ENCODE results near the gene ZSWIM1. TPM values are rescaled to one million over a fixed set of nuclear protein-coding genes. Genes with fewer than 3 reads are reported as not detected.
A peak's percentile ranks its signal among the peaks of the same experiment; 100 is the strongest.

Gene ZSWIM1
- total RNA-seq, 1 donor from 2014 or later = 15.1 TPM

- H3K27ac Mint-ChIP-seq = peak overlapping the region; percentile 90
- DNase-seq (ENCODE audit: low spot score, unreplicated experiment) = peak; percentile 91
- TF ChIP-seq, protein P1, sequence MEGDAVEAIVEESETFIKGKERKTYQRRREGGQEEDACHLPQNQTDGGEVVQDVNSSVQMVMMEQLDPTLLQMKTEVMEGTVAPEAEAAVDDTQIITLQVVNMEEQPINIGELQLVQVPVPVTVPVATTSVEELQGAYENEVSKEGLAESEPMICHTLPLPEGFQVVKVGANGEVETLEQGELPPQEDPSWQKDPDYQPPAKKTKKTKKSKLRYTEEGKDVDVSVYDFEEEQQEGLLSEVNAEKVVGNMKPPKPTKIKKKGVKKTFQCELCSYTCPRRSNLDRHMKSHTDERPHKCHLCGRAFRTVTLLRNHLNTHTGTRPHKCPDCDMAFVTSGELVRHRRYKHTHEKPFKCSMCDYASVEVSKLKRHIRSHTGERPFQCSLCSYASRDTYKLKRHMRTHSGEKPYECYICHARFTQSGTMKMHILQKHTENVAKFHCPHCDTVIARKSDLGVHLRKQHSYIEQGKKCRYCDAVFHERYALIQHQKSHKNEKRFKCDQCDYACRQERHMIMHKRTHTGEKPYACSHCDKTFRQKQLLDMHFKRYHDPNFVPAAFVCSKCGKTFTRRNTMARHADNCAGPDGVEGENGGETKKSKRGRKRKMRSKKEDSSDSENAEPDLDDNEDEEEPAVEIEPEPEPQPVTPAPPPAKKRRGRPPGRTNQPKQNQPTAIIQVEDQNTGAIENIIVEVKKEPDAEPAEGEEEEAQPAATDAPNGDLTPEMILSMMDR (IDR thresholded peaks at IDR 0.05; ENCODE audit: unreplicated experiment) = no peak
- H3K4me3 Mint-ChIP-seq (ENCODE audit: low read depth) = peak overlapping the region; percentile 71
- peaks cover 2% of the 10 kb centered on the region for H3K4me1 Mint-ChIP-seq (ENCODE audit: low read depth)
- peaks cover 3% of the 10 kb centered on the region for H3K27me3 Mint-ChIP-seq
- peaks cover 4% of the 10 kb centered on the region for H3K36me3 Mint-ChIP-seq (ENCODE audit: insufficient read depth)
- H3K9me3 Mint-ChIP-seq (ENCODE audit: low read depth) = no peaks in the 10 kb centered on the region
These were observed 29.9 kb downstream of the ZSWIM1 start for GRCh38 chr20:45910670-45911485.

GRCh38 chr20:45911486-45912343 lies 30.7 kb downstream of the ZSWIM1 start, which contains the start of gene PLTP:
Gene PLTP (minus strand): TSS chr20:45912155. CDS start chr20:45911452, 703 bp downstream.
- DNase-seq (ENCODE audit: low spot score, unreplicated experiment) = peak; percentile 50
- Mint-ChIP-seq H3K27me3 (peaks cover 3% of the 10 kb centered on the region), H3K27ac (peak within 1 kb of the TSS; percentile 90), H3K4me3 (ENCODE audit: low read depth) (peak within 1 kb of the TSS; percentile 73), H3K9me3 (ENCODE audit: low read depth) (no peaks in the 10 kb centered on the region), H3K4me1 (ENCODE audit: low read depth) (peaks cover 2% of the 10 kb centered on the region), H3K36me3 (ENCODE audit: insufficient read depth) (peaks cover 4% of the 10 kb centered on the region)
- TF ChIP-seq, protein P1 (IDR thresholded peaks at IDR 0.05; ENCODE audit: unreplicated experiment) = no peak

DNA sequence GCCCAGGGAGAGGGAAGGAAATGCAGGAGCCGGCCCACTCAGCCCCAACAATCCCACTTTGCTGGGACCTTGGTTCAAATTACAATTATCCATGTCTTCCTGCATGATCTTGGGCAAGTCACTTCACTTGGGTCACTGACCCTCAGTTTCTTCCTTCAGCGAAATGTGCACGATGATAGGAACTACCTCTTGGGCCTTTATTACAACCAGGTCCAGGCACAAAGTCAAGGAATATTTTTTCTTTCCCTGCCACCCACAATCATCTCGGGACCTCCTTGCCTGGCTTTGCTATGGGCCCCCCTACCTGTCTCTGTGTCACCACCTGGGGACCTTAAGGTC lies 31.3 kb downstream of the ZSWIM1 start:
- Mint-ChIP-seq H3K4me1 (ENCODE audit: low read depth) (peaks cover 2% of the 10 kb centered on the region), H3K36me3 (ENCODE audit: insufficient read depth) (peaks cover 2% of the 10 kb centered on the region), H3K27ac (no peak overlapping the region), H3K27me3 (peaks cover 3% of the 10 kb centered on the region), H3K9me3 (ENCODE audit: low read depth) (no peaks in the 10 kb centered on the region), H3K4me3 (ENCODE audit: low read depth) (peak overlapping the region; percentile 73)
- TF ChIP-seq, protein P1 (IDR thresholded peaks at IDR 0.05; ENCODE audit: unreplicated experiment) = no peak
- no peak for DNase-seq (ENCODE audit: low spot score, unreplicated experiment)

GRCh38 chr20:45913116-45913515 lies 32.1 kb downstream of the ZSWIM1 start:
- no peaks in the 10 kb centered on the region for H3K9me3 Mint-ChIP-seq (ENCODE audit: low read depth)
- peaks cover 3% of the 10 kb centered on the region for H3K27me3 Mint-ChIP-seq
- DNase-seq (ENCODE audit: low spot score, unreplicated experiment) = no peak
- TF ChIP-seq, protein P1 (IDR thresholded peaks at IDR 0.05; ENCODE audit: unreplicated experiment) = no peak
- no peak overlapping the region for H3K4me3 Mint-ChIP-seq (ENCODE audit: low read depth)
- peaks cover 2% of the 10 kb centered on the region for H3K4me1 Mint-ChIP-seq (ENCODE audit: low read depth)
- H3K27ac Mint-ChIP-seq = no peak overlapping the region
- H3K36me3 Mint-ChIP-seq (ENCODE audit: insufficient read depth) = peaks cover 2% of the 10 kb centered on the region

- Mint-ChIP-seq H3K27me3 (peaks cover 13% of the 10 kb centered on the region), H3K27ac (no peak overlapping the region), H3K4me1 (ENCODE audit: low read depth) (no peaks in the 10 kb centered on the region), H3K36me3 (ENCODE audit: insufficient read depth) (no peaks in the 10 kb centered on the region), H3K9me3 (ENCODE audit: low read depth) (no peaks in the 10 kb centered on the region), H3K4me3 (ENCODE audit: low read depth) (no peak overlapping the region)
- DNase-seq (ENCODE audit: low spot score, unreplicated experiment) = no peak
- TF ChIP-seq, protein P1 (IDR thresholded peaks at IDR 0.05; ENCODE audit: unreplicated experiment) = no peak
These were observed 36.7 kb downstream of the ZSWIM1 start for GRCh38 chr20:45917790-45918141.
